Activated CD4-positive, alpha-beta T cell treated with anti-CD3 and anti-CD28 coated beads for 36 hours (primary cell): ENCODE measurements around the gene SLC19A1. TPM values are rescaled to one million over a fixed set of nuclear protein-coding genes. Genes with fewer than 3 reads are reported as not detected.

Experiments used
- microRNA-seq: library from miRNA; unstranded; fragments of <30 nt; microRNA quantifications from one replicate; pipeline ENCODE4 v1.2.0, GENCODE V29; 2021; ENCODE audit warnings: borderline replicate concordance
- total RNA-seq, 2 experiments: library from RNA; stranded (reverse); gene quantifications; one replicate each; pipeline ENCODE4 v1.2.3, GENCODE V29; 2021

Gene SLC19A1
- total RNA-seq, 2 experiments from 2014 or later = 46.1 to 50.0 TPM

Small RNA genes within 50 kb of the gene (microRNA-seq; reads per million reads assigned to microRNA genes)
- 2.1 reads per million for gene MIR6815

Other genes starting within 250 kb of the SLC19A1 start
- 1 to 10 TPM; 8.0 to 8.8 TPM for gene COL18A1, start 137.3 kb downstream of the SLC19A1 start, total RNA-seq
- gene PCBP3, start 101.3 kb upstream of the SLC19A1 start, total RNA-seq = 10 to 100 TPM; 12.2 to 13.2 TPM